T-helper 1 cell (primary cell): ENCODE results near the gene FAM120A.

ENCODE experiments used
- DNase-seq, 5 donors: peaks; one replicate each; pipeline ENCODE4 v3.0.0-alpha.2; 2012 to 2020

FAM120A gene

GRCh38 chr9:93596399-93596798 lies 144.9 kb downstream of the FAM120A start:
- no peak for DNase-seq

- DNase-seq, result no peak
Observed at GRCh38 chr9:93597142-93597706, 145.7 kb downstream of the FAM120A start.

GRCh38 chr9:93597871-93598646 lies 146.6 kb downstream of the FAM120A start:
- DNase-seq, result no peak

GRCh38 chr9:93598647-93599241 lies 147.3 kb downstream of the FAM120A start:
- peak in 1 of 5 donors; percentile 50 for DNase-seq

GRCh38 chr9:93599571-93600403 lies 148.3 kb downstream of the FAM120A start:
- no peak for DNase-seq

DNA sequence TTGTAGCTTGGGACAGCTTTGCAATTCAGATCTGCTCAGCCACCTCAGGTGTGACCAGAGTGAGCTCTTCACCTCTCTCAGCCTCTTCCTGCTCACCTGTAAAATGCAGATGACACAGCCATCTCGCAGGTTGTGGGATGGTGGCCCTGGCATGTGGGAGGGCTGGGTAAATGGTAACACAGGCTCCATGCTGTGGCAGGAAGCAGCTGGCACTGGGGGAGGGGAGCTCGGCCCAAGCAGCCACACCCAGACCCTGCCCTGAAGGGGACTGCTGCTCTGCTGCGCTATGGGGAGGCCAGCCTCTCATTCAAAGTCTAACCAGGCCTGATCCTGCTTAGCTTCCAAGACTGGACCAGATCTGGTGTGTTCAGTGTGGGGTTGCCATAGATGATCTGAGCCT lies 149.0 kb downstream of the FAM120A start:
- peak in 1 of 5 donors; percentile 45 for DNase-seq

DNA sequence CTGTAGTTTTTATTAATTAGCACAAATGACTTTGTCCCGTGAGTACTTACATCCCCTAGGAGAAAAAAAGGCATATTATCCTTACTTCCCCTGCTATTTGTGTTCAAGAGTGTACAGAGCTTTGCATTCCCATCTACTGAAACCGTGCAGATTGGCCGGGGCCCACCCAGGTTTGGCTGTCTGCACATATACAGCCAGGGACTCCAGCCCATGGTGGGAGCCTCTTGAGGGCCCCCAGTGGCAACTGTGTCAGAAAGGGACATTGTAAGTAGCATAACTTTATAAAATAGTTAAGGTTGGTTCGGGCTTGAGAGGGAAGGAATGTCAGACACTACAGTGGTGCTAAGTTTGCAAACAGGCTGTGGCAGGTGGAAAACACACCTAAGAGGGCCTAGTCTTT lies 149.6 kb downstream of the FAM120A start:
- DNase-seq, result no peak

DNA sequence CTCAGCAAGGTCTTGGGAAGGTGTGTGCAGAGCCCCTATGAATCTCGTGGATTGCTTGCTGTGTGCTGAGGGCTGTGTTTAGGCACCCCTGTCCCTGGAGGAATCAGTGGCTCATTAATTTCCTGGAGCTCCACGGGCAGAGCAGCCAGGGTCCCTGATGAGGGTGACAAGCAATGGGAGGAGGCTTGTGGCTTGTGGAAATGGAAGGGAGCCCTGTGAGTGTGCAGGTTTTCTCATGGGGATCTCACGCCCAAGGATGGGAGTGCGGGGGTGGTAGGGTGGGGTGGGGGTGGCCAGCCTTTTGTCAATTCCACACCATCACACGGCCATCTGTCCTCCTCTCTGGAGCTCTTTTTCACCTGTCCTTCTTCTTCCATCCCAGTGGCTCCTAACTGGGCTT lies 150.2 kb downstream of the FAM120A start:
- no peak for DNase-seq

DNA sequence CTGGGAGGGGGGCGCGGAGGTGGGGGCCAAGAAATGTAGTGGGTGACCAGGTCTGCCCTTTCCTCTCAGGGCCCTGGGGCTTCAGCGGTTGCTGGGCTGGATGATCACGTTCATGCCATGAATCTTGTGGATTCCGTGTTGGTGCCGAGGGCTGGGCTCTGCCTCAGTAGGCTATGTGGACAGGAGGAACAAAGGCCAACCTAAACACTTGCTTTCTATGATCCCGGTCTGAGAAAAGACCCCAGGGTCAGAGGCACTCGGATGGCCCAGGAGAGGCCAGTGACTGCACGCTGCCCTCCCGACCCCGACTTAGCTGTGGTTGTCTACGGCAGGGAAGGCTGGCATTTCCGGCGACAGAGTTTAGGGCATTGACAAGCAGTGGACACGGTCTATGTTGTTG lies 151.5 kb downstream of the FAM120A start:
- no peak for DNase-seq

- DNase-seq, result no peak
Observed at GRCh38 chr9:93603906-93604326, 152.4 kb downstream of the FAM120A start.

- DNase-seq, result no peak
Observed at GRCh38 chr9:93606187-93606586, 154.7 kb downstream of the FAM120A start.

DNA sequence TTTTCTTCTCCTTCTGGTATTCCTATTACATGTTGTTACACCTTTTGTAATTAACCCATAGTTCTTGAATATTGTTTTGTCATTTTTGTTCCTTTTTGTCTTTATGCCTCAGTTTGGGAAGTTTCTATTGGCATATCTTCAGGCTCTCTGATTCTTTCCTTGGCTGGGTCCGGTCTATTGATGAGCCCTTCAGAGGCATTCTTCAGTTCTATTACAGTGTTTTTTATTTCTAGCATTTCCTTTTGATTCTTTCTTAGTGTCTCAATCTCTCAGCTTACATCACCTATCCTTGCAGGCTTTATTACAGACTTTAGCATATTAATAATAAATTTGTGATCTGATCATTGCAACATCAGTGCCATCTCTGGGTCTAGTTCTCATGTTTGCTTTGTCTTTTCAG lies 158.7 kb downstream of the FAM120A start:
- no peak for DNase-seq

DNA sequence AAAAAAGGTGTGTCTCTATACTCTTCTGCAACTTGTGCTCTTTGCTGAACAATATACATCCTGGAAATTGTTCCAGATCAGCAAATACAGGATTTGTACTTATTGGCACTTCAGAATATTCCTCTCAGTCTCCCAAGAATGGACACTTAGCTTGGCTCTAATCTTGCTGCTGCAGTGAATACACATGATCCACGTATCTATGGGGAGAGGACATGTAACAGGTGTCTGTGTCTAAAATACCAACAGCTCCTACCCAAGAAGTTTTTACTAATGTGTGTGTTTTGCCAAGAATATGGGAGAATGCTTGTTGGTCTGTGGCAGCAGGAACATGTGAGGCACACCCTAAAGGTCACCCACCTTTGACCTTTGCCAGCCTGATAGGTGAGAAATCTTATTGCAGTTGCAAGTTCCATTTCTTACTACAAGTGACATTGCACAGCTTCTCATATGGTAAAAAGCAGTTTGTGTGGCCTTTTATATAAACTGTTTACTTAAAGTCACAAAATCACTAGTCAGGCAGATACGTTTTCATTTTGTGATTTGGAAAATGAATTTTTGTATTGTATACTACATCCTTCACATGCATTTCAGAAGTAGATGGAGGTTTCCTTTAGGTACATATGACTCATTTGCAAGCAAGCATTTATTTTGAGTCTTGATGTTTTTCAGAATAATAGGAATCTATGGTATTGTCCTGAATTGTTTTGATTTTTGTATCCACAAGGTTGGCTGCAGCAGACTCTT lies 160.7 kb downstream of the FAM120A start:
- peak in 1 of 5 donors; percentile 21 for DNase-seq

DNA sequence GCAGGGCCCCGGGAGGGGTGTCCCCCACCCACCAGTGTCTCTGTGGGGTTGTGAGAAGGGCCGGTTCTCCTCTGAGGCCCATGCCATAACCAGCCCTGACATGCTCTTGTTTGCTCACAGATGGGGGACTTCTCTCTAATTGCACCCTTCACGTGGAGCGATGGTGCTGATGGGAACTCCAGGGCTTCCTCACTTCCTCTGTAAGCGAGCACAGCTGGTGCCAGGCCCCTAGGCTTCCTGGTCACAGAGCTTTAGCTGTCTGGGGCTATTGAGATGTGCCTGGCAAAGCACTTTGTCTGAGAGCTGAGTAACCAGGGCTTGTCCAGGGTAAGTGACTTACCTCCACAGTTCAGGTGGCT lies 161.3 kb downstream of the FAM120A start:
- no peak for DNase-seq

GRCh38 chr9:93613174-93613573 lies 161.7 kb downstream of the FAM120A start:
- no peak for DNase-seq

DNA sequence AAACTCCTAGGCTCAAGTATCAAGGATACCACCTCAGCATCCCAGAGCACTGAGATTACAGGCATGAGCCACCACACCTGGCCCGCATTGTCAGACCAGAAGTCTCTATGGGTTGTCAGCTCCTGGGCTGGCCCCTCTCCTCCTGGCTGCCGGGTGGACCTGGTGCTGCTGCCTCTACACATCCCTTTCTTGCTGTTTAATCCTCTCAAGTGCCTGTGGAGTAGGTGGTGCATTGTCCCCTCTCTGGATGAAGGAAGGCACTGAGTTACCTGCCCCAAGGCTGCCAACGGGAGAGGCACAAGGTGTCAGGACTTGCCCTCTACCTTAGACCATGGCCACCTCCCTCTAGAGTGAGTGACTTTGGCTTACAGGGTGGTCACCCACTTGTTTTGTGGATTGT lies 162.3 kb downstream of the FAM120A start:
- no peak for DNase-seq

GRCh38 chr9:93614830-93615468 lies 163.5 kb downstream of the FAM120A start:
- DNase-seq, result no peak
